T-helper 2 cell (primary cell): ENCODE data around the gene ZCCHC14.

Source experiments
- DNase-seq, 5 experiments: peaks; one replicate each; pipeline versions ENCODE4 v3.0.0 to v3.0.0-alpha.2; 2012 to 2022

The ZCCHC14 gene

DNA sequence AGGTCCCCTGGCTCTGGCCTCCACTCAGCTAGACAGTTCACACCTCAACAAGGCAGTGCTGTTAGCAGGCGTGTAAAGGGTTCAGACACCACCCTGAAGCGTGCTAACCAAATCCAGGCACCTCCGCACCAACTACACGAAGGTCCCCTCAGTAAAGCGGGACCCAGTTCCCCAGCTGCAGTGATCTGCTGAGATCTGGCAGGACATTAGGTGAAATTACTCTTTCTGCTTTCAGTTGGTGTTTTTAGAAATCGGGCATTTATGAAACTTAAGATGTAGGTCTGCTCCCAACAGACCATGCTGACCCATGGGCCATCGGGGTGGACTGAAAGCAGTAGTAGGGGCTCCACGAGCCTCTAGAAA lies 136.4 kb downstream of the ZCCHC14 start:
- no peak for DNase-seq
